ENCODE results near the gene MED27.
A peak's percentile ranks its signal among the peaks of the same experiment; 100 is the strongest.

MED27 gene

GRCh38 chr9:131892162-131892707, 187.4 kb downstream of the MED27 start:
- DNase-seq (ENCODE audit: low read depth): no peak
- TF ChIP-seq CTCF (IDR thresholded peaks at IDR 0.05; ENCODE audit: control insufficient read depth, extremely low read depth, insufficient read depth): no peak

GRCh38 chr9:131891598-131891997, 188.1 kb downstream of the MED27 start:
- TF ChIP-seq CTCF (IDR thresholded peaks at IDR 0.05; ENCODE audit: control insufficient read depth, extremely low read depth, insufficient read depth): no peak
- no peak for DNase-seq (ENCODE audit: low read depth)
- no peak overlapping the region for H3K4me3 ChIP-seq (ENCODE audit: low read depth, low read length)

More at GRCh38 chr9:131892162-131892707, 187.4 kb downstream of the MED27 start:
- no peak overlapping the region for H3K4me3 ChIP-seq (ENCODE audit: low read depth, low read length)

GRCh38 chr9:131889437-131890251, 190.0 kb downstream of the MED27 start:
- TF ChIP-seq CTCF (IDR thresholded peaks at IDR 0.05; ENCODE audit: control insufficient read depth, extremely low read depth, insufficient read depth): no peak
- no peak for DNase-seq (ENCODE audit: low read depth)
- H3K4me3 ChIP-seq (ENCODE audit: low read depth, low read length): no peak overlapping the region

- no peak for TF ChIP-seq CTCF (IDR thresholded peaks at IDR 0.05; ENCODE audit: control insufficient read depth, extremely low read depth, insufficient read depth)
- H3K4me3 ChIP-seq (ENCODE audit: low read depth, low read length): no peak overlapping the region
- no peak for DNase-seq (ENCODE audit: low read depth)
Measured at GRCh38 chr9:131888923-131889322, 190.7 kb downstream of the MED27 start.

GRCh38 chr9:131887680-131888079, 192.0 kb downstream of the MED27 start:
- DNase-seq (ENCODE audit: low read depth): no peak
- TF ChIP-seq CTCF (IDR thresholded peaks at IDR 0.05; ENCODE audit: control insufficient read depth, extremely low read depth, insufficient read depth): no peak
- H3K4me3 ChIP-seq (ENCODE audit: low read depth, low read length): no peak overlapping the region

GRCh38 chr9:131886826-131887225, 192.8 kb downstream of the MED27 start:
- peak; percentile 17 for DNase-seq (ENCODE audit: low read depth)
- no peak for TF ChIP-seq CTCF (IDR thresholded peaks at IDR 0.05; ENCODE audit: control insufficient read depth, extremely low read depth, insufficient read depth)
- no peak overlapping the region for H3K4me3 ChIP-seq (ENCODE audit: low read depth, low read length)
